ENCODE data around the gene MYLK. TPM values are rescaled to one million over a fixed set of nuclear protein-coding genes. Genes with fewer than 3 reads are reported as not detected.
"Not testable (repeated sequence)": the region's sequence is repeated elsewhere in the genome, so short reads cannot be mapped to it uniquely, and the experiment has no call there.

MYLK gene
- total RNA-seq, 1 donor from 2014 or later: 4.3 TPM

GRCh38 chr3:123741041-123741511, 143.1 kb downstream of the MYLK start:
- no peak overlapping the region for H3K4me3 Mint-ChIP-seq (ENCODE audit: unreplicated experiment)
- DNase-seq: no peak
- TF ChIP-seq, protein P1, sequence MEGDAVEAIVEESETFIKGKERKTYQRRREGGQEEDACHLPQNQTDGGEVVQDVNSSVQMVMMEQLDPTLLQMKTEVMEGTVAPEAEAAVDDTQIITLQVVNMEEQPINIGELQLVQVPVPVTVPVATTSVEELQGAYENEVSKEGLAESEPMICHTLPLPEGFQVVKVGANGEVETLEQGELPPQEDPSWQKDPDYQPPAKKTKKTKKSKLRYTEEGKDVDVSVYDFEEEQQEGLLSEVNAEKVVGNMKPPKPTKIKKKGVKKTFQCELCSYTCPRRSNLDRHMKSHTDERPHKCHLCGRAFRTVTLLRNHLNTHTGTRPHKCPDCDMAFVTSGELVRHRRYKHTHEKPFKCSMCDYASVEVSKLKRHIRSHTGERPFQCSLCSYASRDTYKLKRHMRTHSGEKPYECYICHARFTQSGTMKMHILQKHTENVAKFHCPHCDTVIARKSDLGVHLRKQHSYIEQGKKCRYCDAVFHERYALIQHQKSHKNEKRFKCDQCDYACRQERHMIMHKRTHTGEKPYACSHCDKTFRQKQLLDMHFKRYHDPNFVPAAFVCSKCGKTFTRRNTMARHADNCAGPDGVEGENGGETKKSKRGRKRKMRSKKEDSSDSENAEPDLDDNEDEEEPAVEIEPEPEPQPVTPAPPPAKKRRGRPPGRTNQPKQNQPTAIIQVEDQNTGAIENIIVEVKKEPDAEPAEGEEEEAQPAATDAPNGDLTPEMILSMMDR (IDR thresholded peaks at IDR 0.05; ENCODE audit: partially characterized antibody, unreplicated experiment): no peak
- H3K4me1 Mint-ChIP-seq (ENCODE audit: low read depth, unreplicated experiment): no peaks in the 10 kb centered on the region
- H3K36me3 Mint-ChIP-seq (ENCODE audit: unreplicated experiment): peaks cover 4% of the 10 kb centered on the region
- H3K27me3 Mint-ChIP-seq (ENCODE audit: unreplicated experiment): peaks cover 6% of the 10 kb centered on the region
- H3K27ac Mint-ChIP-seq (ENCODE audit: unreplicated experiment): no peak overlapping the region
- H3K9me3 Mint-ChIP-seq (ENCODE audit: unreplicated experiment): peaks cover 1% of the 10 kb centered on the region

GRCh38 chr3:123740391-123740822, 143.7 kb downstream of the MYLK start:
- Mint-ChIP-seq H3K36me3 (ENCODE audit: unreplicated experiment) (peaks cover 5% of the 10 kb centered on the region), H3K27me3 (ENCODE audit: unreplicated experiment) (peaks cover 7% of the 10 kb centered on the region), H3K4me3 (ENCODE audit: unreplicated experiment) (no peak overlapping the region)

GRCh38 chr3:123739754-123740153, 144.4 kb downstream of the MYLK start:
- DNase-seq: no peak
- Mint-ChIP-seq H3K27me3 (ENCODE audit: unreplicated experiment) (peaks cover 7% of the 10 kb centered on the region), H3K4me1 (ENCODE audit: low read depth, unreplicated experiment) (peaks cover 2% of the 10 kb centered on the region), H3K36me3 (ENCODE audit: unreplicated experiment) (peaks cover 5% of the 10 kb centered on the region), H3K4me3 (ENCODE audit: unreplicated experiment) (no peak overlapping the region), H3K9me3 (ENCODE audit: unreplicated experiment) (peaks cover 1% of the 10 kb centered on the region), H3K27ac (ENCODE audit: unreplicated experiment) (no peak overlapping the region)
- TF ChIP-seq, protein P1 (IDR thresholded peaks at IDR 0.05; ENCODE audit: partially characterized antibody, unreplicated experiment): no peak

More at GRCh38 chr3:123740391-123740822, 143.7 kb downstream of the MYLK start:
- no peak overlapping the region for H3K27ac Mint-ChIP-seq (ENCODE audit: unreplicated experiment)
- no peak for DNase-seq
- TF ChIP-seq, protein P1 (IDR thresholded peaks at IDR 0.05; ENCODE audit: partially characterized antibody, unreplicated experiment): no peak
- peaks cover under 1% of the 10 kb centered on the region for H3K4me1 Mint-ChIP-seq (ENCODE audit: low read depth, unreplicated experiment)
- H3K9me3 Mint-ChIP-seq (ENCODE audit: unreplicated experiment): peaks cover 1% of the 10 kb centered on the region

DNA sequence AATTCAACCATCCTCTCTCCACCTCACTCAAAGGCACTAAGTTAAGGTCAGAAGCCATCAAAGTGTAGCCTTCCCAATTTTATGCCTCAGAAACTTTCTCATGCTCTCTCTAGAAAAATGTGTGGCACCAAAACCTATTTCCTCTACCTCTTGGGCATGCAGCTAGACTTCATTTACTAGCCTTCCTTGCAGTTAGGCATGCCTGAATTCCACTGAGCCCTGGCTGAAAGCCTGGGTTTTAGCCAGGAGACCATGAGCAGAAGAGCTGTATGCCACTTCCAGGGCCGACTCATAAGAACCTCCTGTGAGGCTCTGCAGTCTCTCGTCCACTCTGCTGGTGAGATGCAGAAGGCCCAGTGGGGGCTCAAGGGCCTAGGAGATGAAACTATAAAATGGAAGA, 145.0 kb downstream of the MYLK start:
- Mint-ChIP-seq H3K4me1 (ENCODE audit: low read depth, unreplicated experiment) (peaks cover 2% of the 10 kb centered on the region), H3K9me3 (ENCODE audit: unreplicated experiment) (peaks cover 1% of the 10 kb centered on the region), H3K27me3 (ENCODE audit: unreplicated experiment) (peaks cover 7% of the 10 kb centered on the region), H3K4me3 (ENCODE audit: unreplicated experiment) (no peak overlapping the region), H3K36me3 (ENCODE audit: unreplicated experiment) (peaks cover 5% of the 10 kb centered on the region), H3K27ac (ENCODE audit: unreplicated experiment) (no peak overlapping the region)
- no peak for DNase-seq
- TF ChIP-seq, protein P1 (IDR thresholded peaks at IDR 0.05; ENCODE audit: partially characterized antibody, unreplicated experiment): no peak

- H3K27ac Mint-ChIP-seq (ENCODE audit: unreplicated experiment); H3K4me1 Mint-ChIP-seq (ENCODE audit: low read depth, unreplicated experiment): not testable (repeated sequence)
These were observed 145.6 kb downstream of the MYLK start for GRCh38 chr3:123738522-123738921.

More at GRCh38 chr3:123738522-123738921, 145.6 kb downstream of the MYLK start:
- not testable (repeated sequence) for DNase-seq; H3K27me3 Mint-ChIP-seq (ENCODE audit: unreplicated experiment); H3K4me3 Mint-ChIP-seq (ENCODE audit: unreplicated experiment); H3K36me3 Mint-ChIP-seq (ENCODE audit: unreplicated experiment); H3K9me3 Mint-ChIP-seq (ENCODE audit: unreplicated experiment)
